DND-41 (cell line): ENCODE measurements around the gene FLNA.

Experiments
- ATAC-seq: fragments of 200-7000 bp; cut with Tn5 transposase; 3 replicates; pipeline ENCODE4 v1.9.1; 2021; ENCODE audit warnings: low read depth; ENCODE audit not compliant: insufficient read depth
- DNase-seq: peaks from one replicate; pipeline ENCODE4 v3.0.0-alpha.2; 2020
- H2AFZ ChIP-seq: 2 replicates; pipeline ENCODE4 v1.6.0; 2012; ENCODE audit warnings: low read depth, low read length
- H3K27ac ChIP-seq: 2 replicates; pipeline ENCODE4 v1.5.1; 2012; ENCODE audit warnings: low read length, inconsistent platforms
- H3K27me3 ChIP-seq: fragments of 200-600 bp; sonication (generic); 2 replicates; pipeline ENCODE4 v1.6.0; 2012; ENCODE audit warnings: low read length, mild to moderate bottlenecking, inconsistent platforms; ENCODE audit not compliant: insufficient read depth, poor library complexity
- H3K36me3 ChIP-seq: 2 replicates; pipeline ENCODE4 v1.5.1; 2012; ENCODE audit warnings: low read length, inconsistent platforms; ENCODE audit not compliant: insufficient read depth
- H3K4me1 ChIP-seq: 2 replicates; pipeline ENCODE4 v1.5.1; 2012; ENCODE audit warnings: mild to moderate bottlenecking, low read length; ENCODE audit not compliant: insufficient read depth
- H3K4me2 ChIP-seq: 2 replicates; pipeline ENCODE4 v1.6.0; 2012; ENCODE audit warnings: mild to moderate bottlenecking, moderate library complexity, low read length, inconsistent platforms; ENCODE audit not compliant: insufficient read depth
- H3K4me3 ChIP-seq, 2 experiments: fragments of 200-600 bp in 1 of 2; shearing (Covaris generic) in 1 of 2; 2 replicates each; pipeline ENCODE4 v1.5.1; 2012 to 2016; ENCODE audit warnings: inconsistent platforms in 2 of 2, low read length in 2 of 2, mild to moderate bottlenecking in 2 of 2, low read depth in 1 of 2, moderate library complexity in 1 of 2
- H3K79me2 ChIP-seq: 2 replicates; pipeline ENCODE4 v1.6.0; 2012; ENCODE audit warnings: low read length, inconsistent platforms; ENCODE audit not compliant: insufficient read depth
- H3K9ac ChIP-seq: 2 replicates; pipeline ENCODE4 v1.6.0; 2012; ENCODE audit warnings: low read depth, mild to moderate bottlenecking, inconsistent platforms, low read length, moderate library complexity
- H3K9me3 ChIP-seq: 2 replicates; pipeline ENCODE4 v1.5.1; 2012; ENCODE audit warnings: low read length, moderate library complexity, mild to moderate bottlenecking, inconsistent platforms; ENCODE audit not compliant: insufficient read depth, severe bottlenecking
- H4K20me1 ChIP-seq: 2 replicates; pipeline ENCODE4 v1.6.0; 2012; ENCODE audit warnings: low read length; ENCODE audit not compliant: insufficient read depth
- CTCF ChIP-seq: IDR thresholded peaks from 2 replicates; pipeline ENCODE4 v1.5.1; 2012; ENCODE audit warnings: borderline replicate concordance, low read length, moderate library complexity, mild to moderate bottlenecking; ENCODE audit not compliant: poor library complexity, severe bottlenecking; ENCODE audit errors: extremely low read depth
- EZH2 ChIP-seq: IDR thresholded peaks from 3 replicates; pipeline ENCODE4 v1.6.1; 2012; ENCODE audit warnings: borderline replicate concordance, low read depth, mild to moderate bottlenecking, moderate library complexity, low read length, inconsistent platforms; ENCODE audit not compliant: severe bottlenecking

Gene FLNA

GRCh38 chrX:154365052-154365600 lies 9.3 kb downstream of the FLNA start:
- H3K27me3 ChIP-seq = no peaks in the 10 kb centered on the region
- H3K36me3 ChIP-seq = peaks cover 89% of the 10 kb centered on the region
- H3K9ac ChIP-seq = no peak overlapping the region
- no peaks in the 10 kb centered on the region for H3K9me3 ChIP-seq
- peaks cover 30% of the 10 kb centered on the region for H3K4me1 ChIP-seq
- no peak for TF ChIP-seq CTCF
- TF ChIP-seq EZH2 = no peak
- H4K20me1 ChIP-seq = peaks cover 83% of the 10 kb centered on the region
- no peak overlapping the region for H3K27ac ChIP-seq
- no peak overlapping the region for H3K4me3 ChIP-seq
- no peak overlapping the region for H3K4me2 ChIP-seq
- DNase-seq (no peak), ATAC-seq (no peak)
- H3K79me2 ChIP-seq = peaks cover 82% of the 10 kb centered on the region
- no peak overlapping the region for H2AFZ ChIP-seq

- Histone ChIP-seq H3K36me3 (peaks cover 93% of the 10 kb centered on the region), H3K4me3 (no peak overlapping the region), H3K9ac (no peak overlapping the region), H3K27me3 (no peaks in the 10 kb centered on the region), H3K27ac (no peak overlapping the region), H3K9me3 (no peaks in the 10 kb centered on the region), H3K4me2 (no peak overlapping the region), H3K79me2 (peaks cover 74% of the 10 kb centered on the region), H3K4me1 (peaks cover 23% of the 10 kb centered on the region), H2AFZ (no peak overlapping the region), H4K20me1 (peaks cover 83% of the 10 kb centered on the region)
- TF ChIP-seq EZH2 (no peak), CTCF (no peak)
- DNase-seq (no peak), ATAC-seq (no peak)
These were observed 10.6 kb downstream of the FLNA start for GRCh38 chrX:154363706-154364439.

- H2AFZ ChIP-seq = no peak overlapping the region
- H3K4me3 ChIP-seq = no peak overlapping the region
- H3K27me3 ChIP-seq = no peaks in the 10 kb centered on the region
- no peak overlapping the region for H3K9ac ChIP-seq
- no peak overlapping the region for H3K27ac ChIP-seq
- peaks cover 6% of the 10 kb centered on the region for H3K4me1 ChIP-seq
- peaks cover 82% of the 10 kb centered on the region for H4K20me1 ChIP-seq
- DNase-seq (no peak), ATAC-seq (no peak)
- peaks cover 93% of the 10 kb centered on the region for H3K36me3 ChIP-seq
- no peak overlapping the region for H3K4me2 ChIP-seq
- no peaks in the 10 kb centered on the region for H3K9me3 ChIP-seq
- peaks cover 65% of the 10 kb centered on the region for H3K79me2 ChIP-seq
- no peak for TF ChIP-seq CTCF
- TF ChIP-seq EZH2 = no peak
These were observed 12.2 kb downstream of the FLNA start for GRCh38 chrX:154362085-154362742.
